Activated effector memory CD4-positive, alpha-beta T cell treated with anti-CD3 and anti-CD28 coated beads, Interleukin-2, amount 50 U/mL, for 16 hours (primary cell): Measurements from ENCODE around the gene USP11.
A peak's percentile ranks its signal among the peaks of the same experiment; 100 is the strongest.

Source experiments
- DNase-seq: peaks from one replicate; pipeline ENCODE4 v3.0.0-alpha.2; 2020

The USP11 gene

DNA sequence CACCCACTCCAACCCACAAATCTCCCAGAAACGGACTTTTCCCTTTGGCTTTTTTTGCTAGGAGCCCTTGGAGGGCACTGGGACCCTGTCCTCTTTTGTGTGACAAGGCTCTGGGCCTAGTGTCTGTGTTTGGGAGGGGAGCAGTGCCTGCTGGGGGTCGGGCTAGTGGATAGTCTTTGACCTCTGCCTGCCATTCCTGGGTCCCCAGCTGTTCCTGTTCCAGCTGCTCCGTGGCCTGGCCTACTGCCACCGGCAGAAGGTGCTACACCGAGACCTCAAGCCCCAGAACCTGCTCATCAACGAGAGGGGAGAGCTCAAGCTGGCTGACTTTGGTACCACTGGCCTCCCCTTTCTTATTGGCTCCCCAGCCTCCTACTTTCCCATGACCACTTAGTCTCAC, 6.7 kb upstream of the USP11 start:
- no peak for DNase-seq

- DNase-seq: no peak
Measured at GRCh38 chrX:47226531-47227333, 6.1 kb upstream of the USP11 start.

- DNase-seq: no peak
Measured at GRCh38 chrX:47227334-47227583, 5.5 kb upstream of the USP11 start.

GRCh38 chrX:47228550-47229270, 4.1 kb upstream of the USP11 start:
- no peak for DNase-seq

DNA sequence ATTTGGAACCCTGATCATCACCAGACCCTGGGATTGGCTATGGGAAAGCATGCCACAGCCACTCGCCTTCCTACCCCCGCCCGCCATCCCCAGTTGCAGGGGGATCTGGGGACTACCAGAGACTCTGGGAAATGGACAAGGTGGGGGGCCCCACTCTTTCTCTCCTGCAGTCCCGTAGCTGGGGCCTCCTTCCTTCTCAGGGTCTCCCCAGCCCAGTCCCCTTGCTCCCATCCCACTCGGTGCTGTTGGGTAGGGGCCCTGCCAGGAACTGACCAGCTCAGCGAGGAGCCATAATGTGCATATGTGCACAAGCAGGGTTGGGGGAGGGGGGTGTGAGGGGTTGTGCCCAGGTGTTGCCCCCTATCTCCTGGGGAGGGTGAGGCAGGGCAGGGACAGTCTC, 3.4 kb upstream of the USP11 start:
- DNase-seq: no peak

DNA sequence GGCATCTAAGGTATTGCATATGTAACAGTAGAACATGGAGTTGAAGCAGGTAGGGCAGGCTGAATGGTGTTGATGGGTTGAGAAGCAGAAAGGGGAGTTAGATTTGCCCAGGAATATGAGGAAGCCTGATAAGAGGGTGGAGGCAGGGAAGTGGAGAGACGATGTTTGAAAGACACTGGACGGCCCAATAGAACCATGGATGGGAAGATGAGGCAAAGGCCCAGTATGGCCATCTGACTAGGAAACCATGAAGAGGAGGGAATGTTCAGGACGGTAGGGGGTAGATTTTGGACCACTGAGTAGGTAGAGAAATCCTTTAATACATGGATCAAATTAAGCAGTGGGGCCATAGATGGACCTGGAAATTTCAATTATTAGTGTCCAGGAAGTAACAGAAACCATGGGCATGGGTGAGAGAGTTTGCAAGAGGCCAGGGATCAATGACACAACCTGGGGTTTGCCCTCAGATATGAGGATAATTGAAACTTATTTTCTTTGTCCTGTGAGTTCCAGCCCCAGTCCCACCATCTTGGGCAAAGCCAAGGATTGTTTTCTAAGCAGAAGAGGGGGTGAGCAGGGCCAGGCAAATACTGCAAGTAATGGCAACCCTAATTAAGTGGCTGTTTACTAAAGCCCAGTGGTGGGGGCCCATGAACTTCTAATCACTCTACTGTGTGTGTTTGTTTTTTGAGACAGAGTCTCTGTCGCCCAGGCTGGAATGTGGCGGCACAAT, 2.5 kb upstream of the USP11 start:
- DNase-seq: no peak

- DNase-seq: no peak
Measured at GRCh38 chrX:47231167-47231566, 1.6 kb upstream of the USP11 start.

DNA sequence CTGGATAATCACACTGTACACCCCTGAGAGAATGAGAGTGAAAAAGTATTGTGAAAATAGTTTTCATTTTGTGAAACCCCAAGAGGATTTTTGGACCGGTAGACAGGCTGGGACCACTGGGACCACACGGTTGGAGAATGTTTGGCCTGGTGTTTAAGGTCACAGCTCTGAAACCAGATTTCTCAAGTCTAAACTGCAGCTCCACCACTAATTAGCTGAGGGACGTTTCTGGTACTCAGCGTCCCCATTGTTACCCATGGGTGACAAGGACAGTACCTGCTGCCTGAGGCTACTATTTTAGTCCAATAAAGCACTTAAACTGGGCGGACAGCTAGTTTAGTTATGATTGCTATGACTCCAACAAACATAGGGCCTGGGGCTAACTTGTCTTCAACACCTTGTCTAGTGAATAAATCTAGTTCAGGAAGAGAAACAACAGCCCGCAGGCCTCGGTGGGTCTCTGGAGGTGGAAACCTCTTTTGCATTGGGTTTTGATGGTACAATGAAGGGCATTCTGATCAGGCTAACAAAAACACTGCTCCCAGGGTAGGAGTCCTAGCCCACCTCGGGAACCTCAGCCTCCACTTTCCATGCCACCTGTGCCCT, 509 bp upstream of the USP11 start:
- DNase-seq: no peak

GRCh38 chrX:47233333-47234113, 714 bp downstream of the USP11 start:
- DNase-seq: peak; percentile 96

GRCh38 chrX:47234583-47234982, 1.8 kb downstream of the USP11 start:
- no peak for DNase-seq

DNA sequence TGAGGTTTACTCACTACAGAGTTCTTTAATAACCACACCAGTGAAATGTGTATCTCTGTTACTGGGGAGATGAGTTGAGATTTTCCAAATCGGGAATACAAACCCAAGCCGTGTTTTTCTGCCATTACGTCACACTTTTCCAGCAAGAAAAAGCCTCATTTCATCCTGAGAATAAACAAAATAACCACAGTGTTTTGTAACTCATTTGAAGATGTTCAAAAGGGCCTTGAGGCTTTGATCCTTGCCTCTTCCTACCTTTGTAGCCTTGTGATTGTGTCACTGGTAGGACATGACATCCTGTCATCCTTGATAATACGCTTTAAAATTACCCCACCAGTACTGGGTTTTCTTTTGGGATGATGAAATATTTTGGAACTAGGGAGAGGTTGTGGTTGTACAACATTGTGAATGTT, 2.9 kb downstream of the USP11 start:
- no peak for DNase-seq

GRCh38 chrX:47239199-47239598, 6.4 kb downstream of the USP11 start:
- DNase-seq: no peak

DNA sequence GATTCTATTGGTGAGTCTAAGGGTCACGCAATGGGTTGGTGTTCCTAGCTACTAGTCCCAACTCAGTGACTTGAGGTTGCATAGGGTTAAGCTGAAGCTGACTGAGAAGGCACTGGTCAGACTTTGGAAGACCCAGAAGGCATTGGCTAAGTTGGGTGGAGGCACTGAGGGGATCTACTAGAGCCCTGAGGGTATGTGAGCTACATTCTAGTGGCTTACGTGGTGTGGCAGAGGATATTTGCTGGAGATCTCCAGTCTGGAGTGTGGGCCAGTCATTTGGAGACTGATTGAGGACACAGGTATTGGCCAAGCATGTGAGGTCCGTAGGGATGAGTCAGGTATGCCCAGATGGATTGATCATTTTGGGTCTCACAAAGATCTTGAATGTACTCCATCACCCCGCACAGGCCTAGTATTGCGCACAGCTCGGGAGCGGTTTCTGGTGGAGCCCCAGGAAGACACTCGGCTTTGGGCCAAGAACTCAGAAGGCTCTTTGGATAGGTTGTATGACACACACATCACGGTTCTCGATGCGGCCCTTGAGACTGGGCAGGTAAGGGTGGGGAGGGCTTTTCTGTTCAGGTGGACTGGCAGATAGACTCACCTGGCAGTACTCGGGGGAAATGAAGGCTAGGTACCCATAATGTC, 7.2 kb downstream of the USP11 start:
- no peak for DNase-seq

GRCh38 chrX:47240619-47241018, 7.8 kb downstream of the USP11 start:
- no peak for DNase-seq

DNA sequence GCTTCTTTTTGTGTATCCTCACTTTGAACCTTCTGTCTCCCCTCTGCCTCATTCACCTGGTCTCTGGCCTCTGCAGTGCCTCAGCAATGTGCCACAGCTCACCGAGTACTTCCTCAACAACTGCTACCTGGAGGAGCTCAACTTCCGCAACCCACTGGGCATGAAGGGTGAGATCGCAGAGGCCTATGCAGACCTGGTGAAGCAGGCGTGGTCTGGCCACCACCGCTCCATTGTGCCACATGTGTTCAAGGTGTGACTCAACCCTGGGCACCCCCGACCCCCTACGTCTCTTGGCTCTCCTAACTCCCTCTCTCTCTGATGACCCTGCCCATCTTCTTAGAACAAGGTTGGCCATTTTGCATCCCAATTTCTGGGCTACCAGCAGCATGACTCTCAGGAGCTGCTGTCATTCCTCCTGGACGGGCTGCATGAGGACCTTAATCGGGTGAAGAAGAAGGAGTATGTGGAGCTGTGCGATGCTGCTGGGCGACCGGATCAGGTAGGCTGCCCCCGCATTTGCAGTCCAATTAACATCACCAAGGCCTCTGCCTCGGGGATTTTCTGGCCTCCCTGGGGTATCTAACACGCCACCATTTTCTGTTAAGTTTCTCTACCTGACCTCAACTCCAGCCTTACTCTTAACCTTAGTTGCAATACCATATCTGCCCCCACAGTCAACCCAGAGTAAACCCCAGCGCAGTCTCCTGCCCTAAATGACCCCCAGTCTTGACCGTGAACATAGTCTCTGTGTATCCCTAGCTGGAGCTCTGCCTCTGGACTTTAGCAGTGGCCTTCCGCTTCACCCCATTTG, 8.6 kb downstream of the USP11 start:
- DNase-seq: no peak

GRCh38 chrX:47242321-47242720, 9.5 kb downstream of the USP11 start:
- DNase-seq: no peak

DNA sequence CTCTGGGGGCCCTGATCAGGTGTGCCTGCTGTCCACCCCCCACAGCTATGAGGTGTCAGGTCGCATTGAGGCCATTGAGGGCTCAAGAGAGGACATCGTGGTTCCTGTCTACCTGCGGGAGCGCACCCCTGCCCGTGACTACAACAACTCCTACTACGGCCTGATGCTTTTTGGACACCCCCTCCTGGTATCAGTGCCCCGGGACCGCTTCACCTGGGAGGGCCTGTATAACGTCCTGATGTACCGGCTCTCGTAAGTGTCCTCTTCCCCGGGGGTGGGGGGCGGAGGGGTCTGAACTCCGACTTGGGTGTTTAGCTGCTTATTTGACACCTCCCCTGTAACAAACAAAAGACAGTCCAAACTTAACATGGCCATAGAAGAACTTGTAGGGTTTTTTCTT, 10.5 kb downstream of the USP11 start:
- DNase-seq: no peak

GRCh38 chrX:47244676-47245075, 11.9 kb downstream of the USP11 start:
- no peak for DNase-seq

DNA sequence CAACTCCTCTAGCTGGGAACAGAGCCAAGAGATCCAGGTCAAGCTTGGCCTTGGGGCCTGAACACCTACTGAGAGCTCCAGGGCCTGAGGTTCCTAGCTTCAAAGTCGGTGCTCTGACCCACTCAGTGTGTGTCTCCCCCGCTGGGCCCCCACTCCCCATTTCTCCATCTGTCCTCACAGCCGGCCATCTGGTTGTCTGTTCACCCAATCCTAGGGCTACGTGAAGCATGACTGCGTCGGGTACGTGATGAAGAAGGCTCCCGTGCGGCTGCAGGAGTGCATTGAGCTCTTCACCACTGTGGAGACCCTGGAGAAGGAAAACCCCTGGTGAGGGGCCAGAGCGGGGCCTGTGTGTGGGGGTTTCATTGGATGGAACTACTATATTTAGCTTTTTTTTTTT, 12.3 kb downstream of the USP11 start:
- no peak for DNase-seq

DNA sequence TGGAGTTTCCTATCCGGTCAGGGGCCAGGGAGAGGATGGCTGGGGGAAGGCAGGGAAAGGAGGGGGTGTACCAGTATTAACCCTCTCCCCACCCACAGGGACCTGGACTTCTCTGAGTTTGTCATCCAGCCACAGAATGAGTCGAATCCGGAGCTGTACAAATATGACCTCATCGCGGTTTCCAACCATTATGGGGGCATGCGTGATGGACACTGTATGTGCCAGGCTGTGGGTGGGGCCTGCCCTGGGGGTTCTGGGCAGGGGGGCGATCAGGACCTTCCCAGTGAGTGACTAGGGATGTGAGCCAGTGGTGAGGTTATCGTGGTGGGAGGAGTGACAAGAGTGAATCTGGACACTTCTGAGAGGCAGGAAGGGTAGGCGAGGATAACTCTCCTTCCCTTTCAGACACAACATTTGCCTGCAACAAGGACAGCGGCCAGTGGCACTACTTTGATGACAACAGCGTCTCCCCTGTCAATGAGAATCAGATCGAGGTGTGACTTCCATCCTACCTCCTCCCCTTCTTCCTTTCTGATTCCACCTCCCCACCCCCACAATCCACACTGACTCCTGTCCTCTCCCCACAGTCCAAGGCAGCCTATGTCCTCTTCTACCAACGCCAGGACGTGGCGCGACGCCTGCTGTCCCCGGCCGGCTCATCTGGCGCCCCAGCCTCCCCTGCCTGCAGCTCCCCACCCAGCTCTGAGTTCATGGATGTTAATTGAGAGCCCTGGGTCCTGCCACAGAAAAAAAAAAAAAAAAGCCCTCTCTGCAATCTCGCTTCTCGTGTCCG, 14.6 kb downstream of the USP11 start:
- no peak for DNase-seq

DNA sequence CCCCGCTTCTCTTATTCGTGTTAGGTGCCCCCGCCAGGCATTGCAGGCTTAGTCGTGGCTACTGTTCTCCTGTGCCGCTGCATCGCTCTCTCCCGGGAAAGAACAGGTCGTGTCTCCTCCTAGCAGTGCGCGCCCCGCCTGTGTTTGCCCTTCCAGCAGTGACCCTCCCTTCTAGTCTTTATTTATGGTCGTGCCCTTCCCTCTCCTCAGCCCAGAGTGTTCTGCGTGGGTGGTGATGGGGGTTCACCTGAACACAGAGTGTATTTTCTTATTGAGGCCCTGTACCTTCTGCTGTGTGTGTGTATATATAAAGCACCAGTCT, 15.2 kb downstream of the USP11 start:
- no peak for DNase-seq
